ENCODE measurements around the gene RNF217.
"Not testable (repeated sequence)": the region's sequence is repeated elsewhere in the genome, so short reads cannot be mapped to it uniquely, and the experiment has no call there.

The RNF217 gene

DNA sequence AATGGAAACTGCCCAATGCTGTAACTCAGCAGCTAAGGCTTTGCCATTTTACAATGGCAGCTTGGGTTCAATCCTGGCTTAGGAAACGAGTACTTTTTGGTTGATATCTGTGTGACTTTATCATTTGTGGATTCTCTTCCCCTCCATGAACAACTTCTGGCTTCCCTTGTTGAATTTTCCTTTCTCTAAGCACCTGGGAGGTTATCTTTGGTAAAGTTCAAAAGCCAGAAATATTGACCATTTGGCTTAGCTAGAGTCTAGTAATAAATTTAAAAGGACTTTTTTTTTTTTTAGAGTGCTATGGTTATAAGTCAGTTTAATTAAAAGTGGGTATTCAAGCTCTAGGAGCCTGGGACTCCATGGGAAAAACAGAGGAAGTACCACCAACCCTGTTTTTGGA lies 159.7 kb downstream of the RNF217 start:
- H3K9me3 ChIP-seq = no peaks in the 10 kb centered on the region
- TF ChIP-seq, protein P1, sequence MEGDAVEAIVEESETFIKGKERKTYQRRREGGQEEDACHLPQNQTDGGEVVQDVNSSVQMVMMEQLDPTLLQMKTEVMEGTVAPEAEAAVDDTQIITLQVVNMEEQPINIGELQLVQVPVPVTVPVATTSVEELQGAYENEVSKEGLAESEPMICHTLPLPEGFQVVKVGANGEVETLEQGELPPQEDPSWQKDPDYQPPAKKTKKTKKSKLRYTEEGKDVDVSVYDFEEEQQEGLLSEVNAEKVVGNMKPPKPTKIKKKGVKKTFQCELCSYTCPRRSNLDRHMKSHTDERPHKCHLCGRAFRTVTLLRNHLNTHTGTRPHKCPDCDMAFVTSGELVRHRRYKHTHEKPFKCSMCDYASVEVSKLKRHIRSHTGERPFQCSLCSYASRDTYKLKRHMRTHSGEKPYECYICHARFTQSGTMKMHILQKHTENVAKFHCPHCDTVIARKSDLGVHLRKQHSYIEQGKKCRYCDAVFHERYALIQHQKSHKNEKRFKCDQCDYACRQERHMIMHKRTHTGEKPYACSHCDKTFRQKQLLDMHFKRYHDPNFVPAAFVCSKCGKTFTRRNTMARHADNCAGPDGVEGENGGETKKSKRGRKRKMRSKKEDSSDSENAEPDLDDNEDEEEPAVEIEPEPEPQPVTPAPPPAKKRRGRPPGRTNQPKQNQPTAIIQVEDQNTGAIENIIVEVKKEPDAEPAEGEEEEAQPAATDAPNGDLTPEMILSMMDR (IDR thresholded peaks at IDR 0.05; ENCODE audit: low read depth, low read length) = no peak

DNA sequence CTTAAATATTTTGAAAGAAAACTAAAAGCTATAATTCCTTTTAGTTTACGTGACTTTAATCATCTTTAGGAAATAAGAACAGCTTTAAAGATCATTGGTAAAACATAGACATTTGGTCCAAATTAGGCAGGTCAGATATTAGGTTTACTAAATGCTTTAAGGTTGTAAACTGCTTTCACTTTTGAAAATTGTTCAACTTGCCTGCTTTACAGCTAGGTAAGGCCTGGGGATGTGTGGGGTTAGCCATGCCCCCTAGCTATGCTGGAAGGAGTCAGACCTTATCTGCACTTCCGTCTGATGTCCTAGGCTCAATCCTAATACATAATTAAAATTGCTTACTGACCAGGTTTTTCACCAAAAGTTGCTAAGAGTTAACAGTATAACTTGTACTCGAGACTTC lies 160.8 kb downstream of the RNF217 start:
- H3K4me3 ChIP-seq (ENCODE audit: low read depth, low read length) = no peak overlapping the region
- no peaks in the 10 kb centered on the region; the same call in 1 of the 2 replicates for H3K4me1 ChIP-seq
- no peak for DNase-seq
- H3K36me3 ChIP-seq = no peaks in the 10 kb centered on the region
- H3K27me3 ChIP-seq = no peaks in the 10 kb centered on the region
- no peaks in the 10 kb centered on the region for H3K9me3 ChIP-seq
- TF ChIP-seq, protein P1 (IDR thresholded peaks at IDR 0.05; ENCODE audit: low read depth, low read length) = no peak

More for the DNA sequence above, 159.7 kb downstream of the RNF217 start:
- Histone ChIP-seq H3K36me3 (no peaks in the 10 kb centered on the region), H3K4me1 (no peaks in the 10 kb centered on the region; the same call in 1 of the 2 replicates), H3K4me3 (ENCODE audit: low read depth, low read length) (no peak overlapping the region), H3K27me3 (no peaks in the 10 kb centered on the region)
- no peak for DNase-seq

DNA sequence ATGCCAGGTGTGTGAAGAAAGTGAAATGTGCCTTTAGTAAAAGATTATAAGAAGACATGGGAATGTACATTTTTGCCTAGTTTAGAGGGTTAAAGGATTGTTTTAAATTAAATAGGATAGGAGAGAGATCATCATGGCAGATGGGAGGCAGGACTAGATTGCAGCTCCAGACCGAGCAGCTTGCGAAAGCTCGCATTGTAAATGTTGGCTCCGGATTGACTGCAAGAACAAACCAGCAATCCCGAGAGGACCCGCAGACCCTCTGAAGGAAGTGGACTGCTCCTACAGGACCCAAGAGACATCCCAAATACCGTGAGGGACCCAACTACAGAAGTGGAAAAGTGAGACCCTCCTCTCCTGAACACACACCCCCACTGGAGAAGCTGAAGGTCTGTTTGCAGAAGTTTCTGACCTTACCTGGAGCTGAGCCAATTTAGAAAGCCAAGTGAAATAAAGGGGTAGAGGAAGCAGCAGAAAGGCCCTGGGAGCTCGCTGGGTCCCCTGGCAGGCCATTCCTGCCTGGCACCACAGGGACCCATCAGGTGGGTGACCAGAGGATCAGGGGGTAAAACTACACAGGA lies 161.3 kb downstream of the RNF217 start:
- DNase-seq = no peak
- no peaks in the 10 kb centered on the region; the same call in 1 of the 2 replicates for H3K4me1 ChIP-seq
- H3K27me3 ChIP-seq = 0 out of 2 replicates have a peak, but pooled peaks cover 3% of the 10 kb centered on the region
- H3K36me3 ChIP-seq = no peaks in the 10 kb centered on the region
- TF ChIP-seq, protein P1 (IDR thresholded peaks at IDR 0.05; ENCODE audit: low read depth, low read length) = no peak
- H3K4me3 ChIP-seq (ENCODE audit: low read depth, low read length) = no peak overlapping the region
- no peaks in the 10 kb centered on the region for H3K9me3 ChIP-seq

DNA sequence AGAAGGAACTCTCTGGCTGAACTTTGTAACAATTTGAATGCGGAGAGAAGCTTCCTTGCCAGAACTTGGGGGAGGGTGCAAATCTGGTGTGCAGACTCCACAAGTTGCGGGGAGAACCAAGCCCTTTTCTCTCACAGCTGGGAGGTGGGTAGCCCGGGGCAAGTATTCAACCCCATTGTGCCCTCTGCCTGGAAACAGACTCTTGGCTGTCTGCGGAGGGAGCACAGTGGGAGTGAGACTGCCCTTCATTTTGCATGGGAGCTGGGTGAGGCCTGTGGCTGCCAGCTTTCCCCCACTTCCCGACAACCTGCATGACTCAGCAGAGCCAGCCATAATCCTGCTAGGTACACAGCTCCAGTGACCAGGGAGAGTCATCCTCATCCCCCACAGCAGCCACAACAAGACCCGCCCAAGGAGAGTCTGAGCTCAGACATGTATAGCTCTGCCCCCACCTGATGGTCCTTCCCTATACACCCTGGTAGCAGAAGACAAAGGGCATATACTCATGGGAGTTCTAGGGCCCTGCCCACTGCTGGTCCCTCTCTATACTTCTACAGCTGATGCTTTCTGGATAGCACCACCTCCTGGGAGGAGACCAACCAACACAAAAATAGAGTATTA lies 161.9 kb downstream of the RNF217 start:
- Histone ChIP-seq H3K27me3 (0 out of 2 replicates have a peak, but pooled peaks cover 3% of the 10 kb centered on the region), H3K9me3 (no peaks in the 10 kb centered on the region), H3K4me3 (ENCODE audit: low read depth, low read length) (no peak overlapping the region), H3K36me3 (no peaks in the 10 kb centered on the region), H3K4me1 (no peaks in the 10 kb centered on the region; the same call in 1 of the 2 replicates)
- TF ChIP-seq, protein P1 (IDR thresholded peaks at IDR 0.05; ENCODE audit: low read depth, low read length) = no peak
- DNase-seq = no peak

DNA sequence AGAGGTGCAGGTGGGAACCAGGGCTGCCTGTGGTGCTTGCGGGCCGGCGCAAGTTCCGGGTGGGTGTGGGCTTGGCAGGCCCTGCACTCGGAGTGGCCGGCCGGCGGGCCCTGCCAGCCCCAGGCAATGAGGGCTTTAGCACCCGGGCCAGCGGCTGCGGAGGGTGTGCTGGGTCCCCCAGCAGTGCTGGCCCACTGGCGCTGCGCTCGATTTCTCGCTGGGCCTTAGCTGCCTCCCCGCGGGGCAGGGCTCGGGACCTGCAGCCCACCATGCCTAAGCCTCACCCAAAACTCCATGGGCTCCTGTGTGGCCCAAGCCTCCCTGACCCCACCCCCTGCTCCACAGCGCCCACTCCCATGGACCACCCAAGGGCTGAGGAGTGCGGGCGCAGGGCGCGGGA lies 163.6 kb downstream of the RNF217 start:
- not testable (repeated sequence) for H3K4me1 ChIP-seq; DNase-seq; H3K27me3 ChIP-seq; H3K9me3 ChIP-seq; H3K36me3 ChIP-seq; H3K4me3 ChIP-seq (ENCODE audit: low read depth, low read length)

DNA sequence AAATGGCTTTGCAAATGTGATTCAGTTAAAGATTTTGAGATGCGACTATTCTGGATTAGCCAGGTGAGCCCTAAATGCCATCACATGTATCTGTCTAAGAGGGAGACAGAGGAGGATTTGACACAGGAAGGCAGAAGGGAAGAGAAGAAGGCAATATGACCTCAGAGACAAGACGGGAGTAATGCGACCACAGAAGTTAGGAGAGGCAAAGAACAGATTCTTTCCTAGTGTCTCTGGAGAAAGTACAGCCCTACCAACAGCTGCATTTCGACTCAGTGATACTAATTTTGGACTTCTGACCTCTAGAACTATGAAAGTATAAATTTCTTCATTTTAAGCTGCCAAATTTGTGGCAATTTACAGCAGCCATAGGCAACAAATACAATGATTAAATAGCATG lies 167.1 kb downstream of the RNF217 start:
- Histone ChIP-seq H3K4me1 (no peaks in the 10 kb centered on the region), H3K36me3 (no peaks in the 10 kb centered on the region), H3K9me3 (no peaks in the 10 kb centered on the region), H3K27me3 (0 out of 2 replicates have a peak, but pooled peaks cover 3% of the 10 kb centered on the region), H3K4me3 (ENCODE audit: low read depth, low read length) (no peak overlapping the region)
- TF ChIP-seq, protein P1 (IDR thresholded peaks at IDR 0.05; ENCODE audit: low read depth, low read length) = no peak
- no peak for DNase-seq
